22Rv1 (cell line): Measurements from ENCODE around the gene RAB41.
"Not testable (repeated sequence)": the region's sequence is repeated elsewhere in the genome, so short reads cannot be mapped to it uniquely, and the experiment has no call there.

Source experiments
- CTCF ChIP-seq: fragments of 450-650 bp; IDR thresholded peaks from 2 replicates; pipeline ENCODE4 v1.5.1; 2017; ENCODE audit warnings: mild to moderate bottlenecking
- ZFX ChIP-seq: fragments of 450-650 bp; IDR thresholded peaks from 2 replicates; pipeline ENCODE4 v1.6.1; 2017; ENCODE audit warnings: antibody characterized with exemption, borderline replicate concordance

DNA sequence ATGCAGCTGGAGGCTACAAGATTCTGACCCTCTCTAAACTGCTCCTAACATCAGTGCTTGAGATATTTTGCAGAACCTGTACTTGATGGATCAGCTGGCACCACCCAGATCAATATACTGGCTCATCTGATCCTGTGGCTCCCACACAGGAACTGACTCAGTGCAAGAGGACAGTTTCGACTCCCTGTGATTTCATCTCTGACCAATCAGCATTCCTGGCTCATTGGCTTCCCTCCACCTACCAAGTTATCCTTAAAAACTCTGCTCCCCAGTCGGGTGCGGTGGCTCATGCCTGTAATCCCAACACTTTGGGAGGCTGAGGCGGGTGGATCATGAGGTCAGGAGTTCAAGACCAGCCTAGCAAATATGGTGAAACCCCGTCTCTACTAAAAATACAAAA lies 38.4 kb upstream of the RAB41 start:
- TF ChIP-seq CTCF, ZFX: not testable (repeated sequence)
